K562 (cell line): ENCODE data around the gene RNF141. TPM values are rescaled to one million over a fixed set of nuclear protein-coding genes. Genes with fewer than 3 reads are reported as not detected.

ENCODE experiments used
- ATAC-seq: fragments of 200-7000 bp; cut with Tn5 transposase; 3 replicates; pipeline ENCODE4 v1.9.1; 2020; ENCODE audit warnings: moderate library complexity
- BruUV-seq: library from RNA; stranded (reverse); fragments of 400-500 nt; replicated peaks from 2 replicates; lab custom pipeline; 2021; lab: Mats Ljungman, UMichigan
- CTCF ChIA-PET: fragments of 300-600 bp; formaldehyde crosslinking; extraction: SDS; loops from one replicate; lab custom pipeline; 2021; ENCODE audit warnings: low intra/inter-chr PET ratio; lab: Yijun Ruan, JAX
- POLR2A ChIA-PET: fragments of 300-600, 350-650 bp; sonication (Branson Sonifier 250); formaldehyde crosslinking; extraction: SDS; loops from one replicate; lab custom pipeline; 2021; ENCODE audit warnings: antibody characterized with exemption, inconsistent platforms; lab: Yijun Ruan, JAX
- DNase-seq, 4 experiments: peaks; one replicate each; pipeline versions ENCODE4 v3.0.0 to v3.0.0-alpha.2; 2011 to 2018; ENCODE audit warnings: low spot score in 3 of 4, mixed read lengths in 3 of 4; ENCODE audit errors: extremely low read depth in 1 of 4
- FAIRE-seq: peaks from 2 replicates; lab custom pipeline; 2011; peaks lifted over from hg19 to GRCh38; lab: Jason Lieb, UNC
- H2AFZ ChIP-seq: 2 replicates; pipeline ENCODE4 v1.6.0; 2011; ENCODE audit warnings: low read depth, low read length, control low read depth, inconsistent platforms
- H3K27ac ChIP-seq: fragments of 200-600 bp; 3 replicates; pipeline ENCODE4 v1.8.0; 2011; ENCODE audit warnings: low read depth, mild to moderate bottlenecking, control low read depth, inconsistent platforms, low read length, moderate library complexity, mixed read lengths; ENCODE audit errors: extremely low read depth
- H3K27me3 ChIP-seq, 2 experiments: fragments of 300-600 bp in 1 of 2; 2 replicates in 1 of 2; 3 replicates in 1 of 2; pipeline versions ENCODE4 v1.6.0 to v1.8.0; 2011; ENCODE audit warnings: inconsistent platforms in 2 of 2, low read length in 2 of 2, mild to moderate bottlenecking in 1 of 2, mixed read lengths in 1 of 2, moderate library complexity in 1 of 2; ENCODE audit not compliant: control insufficient read depth in 2 of 2, insufficient read depth in 2 of 2
- H3K36me3 ChIP-seq: fragments of 300-600 bp; 3 replicates; pipeline ENCODE4 v1.8.0; 2011; ENCODE audit warnings: mild to moderate bottlenecking, low read length, inconsistent platforms; ENCODE audit not compliant: control insufficient read depth, insufficient read depth
- H3K4me1 ChIP-seq, 2 experiments: fragments of 200-600 bp in 1 of 2; replicated peaks in 1 of 2; 2 replicates in 1 of 2; 3 replicates in 1 of 2; pipeline versions ENCODE4 v1.5.1 to v1.8.0; 2011; ENCODE audit warnings: inconsistent platforms in 2 of 2, low read length in 2 of 2, mild to moderate bottlenecking in 1 of 2, mixed read lengths in 1 of 2, moderate library complexity in 1 of 2; ENCODE audit not compliant: control insufficient read depth in 2 of 2, insufficient read depth in 2 of 2
- H3K4me2 ChIP-seq: 2 replicates; pipeline ENCODE4 v1.6.1; 2011; ENCODE audit warnings: low read length, control low read depth, inconsistent platforms, mixed read lengths; ENCODE audit not compliant: insufficient read depth
- H3K4me3 ChIP-seq: fragments of 200-600 bp; sonication (generic), shearing (Covaris generic); 2 replicates; pipeline ENCODE4 v1.5.1; 2016; ENCODE audit warnings: control low read depth, inconsistent platforms
- H3K79me2 ChIP-seq: fragments of 200-600 bp; 3 replicates; pipeline ENCODE4 v1.8.0; 2011; ENCODE audit warnings: low read length, inconsistent platforms; ENCODE audit not compliant: control insufficient read depth, insufficient read depth
- H3K9ac ChIP-seq, 2 experiments: 2 replicates each; pipeline versions ENCODE4 v1.6.0 to v1.6.1; 2011; ENCODE audit warnings: low read depth in 2 of 2, low read length in 2 of 2, control low read depth in 1 of 2, inconsistent platforms in 1 of 2, mild to moderate bottlenecking in 1 of 2, mixed read lengths in 1 of 2; ENCODE audit not compliant: insufficient read depth in 1 of 2
- H3K9me1 ChIP-seq: one replicate; pipeline ENCODE4 v1.6.0; 2011; ENCODE audit warnings: inconsistent platforms, mild to moderate bottlenecking, low read length, moderate library complexity; ENCODE audit not compliant: control insufficient read depth, insufficient read depth
- H3K9me3 ChIP-seq: replicated peaks from 2 replicates; pipeline ENCODE4 v1.5.1; 2011; ENCODE audit warnings: low read depth, low read length, inconsistent platforms; ENCODE audit not compliant: control insufficient read depth, insufficient read depth
- H4K20me1 ChIP-seq: replicated peaks from 2 replicates; pipeline ENCODE4 v1.6.1; 2011; ENCODE audit warnings: low read length, inconsistent platforms, mixed read lengths; ENCODE audit not compliant: control insufficient read depth, insufficient read depth
- E2F4 ChIP-seq: sonication (generic); formaldehyde crosslinking; IDR thresholded peaks from 2 replicates; pipeline ENCODE4 v1.8.0; 2022; ENCODE audit warnings: mild to moderate bottlenecking, low read depth, missing genetic modification reagents
- EHMT2 ChIP-seq: fragments of 450-650 bp; IDR thresholded peaks from 2 replicates; pipeline ENCODE4 v1.6.1; 2018; ENCODE audit warnings: antibody characterized with exemption
- HLTF ChIP-seq: fragments of 450-650 bp; IDR thresholded peaks from 2 replicates; pipeline ENCODE4 v1.6.1; 2016
- KDM1A ChIP-seq, 2 experiments: fragments of 450-650 bp; IDR thresholded peaks; 2 replicates each; pipeline ENCODE4 v1.6.1; 2016; ENCODE audit warnings: mild to moderate bottlenecking in 2 of 2
- MEF2A ChIP-seq: IDR thresholded peaks from 2 replicates; pipeline ENCODE4 v1.6.1; 2011; ENCODE audit warnings: low read depth, mild to moderate bottlenecking, low read length, moderate library complexity; ENCODE audit not compliant: control insufficient read depth
- PHTF2 ChIP-seq: fragments of 250-450 bp; sonication (Bioruptor Pico); IDR thresholded peaks from 2 replicates; pipeline ENCODE4 v1.5.0; 2021; ENCODE audit warnings: mild to moderate bottlenecking
- PML ChIP-seq: IDR thresholded peaks from 2 replicates; pipeline ENCODE4 v1.6.1; 2012; ENCODE audit warnings: low read length, inconsistent platforms
- RBM17 ChIP-seq: fragments of 200-400 bp; formaldehyde crosslinking; IDR thresholded peaks from 2 replicates; pipeline ENCODE4 v1.6.1; 2017; ENCODE audit warnings: low read depth, mild to moderate bottlenecking, low read length, borderline replicate concordance
- SNAPC5 ChIP-seq: fragments of 250-450 bp; sonication (Bioruptor Pico); IDR thresholded peaks from 2 replicates; pipeline ENCODE4 v1.8.0; 2021; ENCODE audit warnings: moderate library complexity, mild to moderate bottlenecking, inconsistent platforms
- TAL1 ChIP-seq: fragments of 450-650 bp; IDR thresholded peaks from 2 replicates; pipeline ENCODE4 v1.6.1; 2016; ENCODE audit warnings: mild to moderate bottlenecking
- UBTF ChIP-seq, 2 experiments: IDR thresholded peaks; 2 replicates each; pipeline ENCODE4 v1.6.1; 2012; ENCODE audit warnings: improper control_type of control experiment in 2 of 2, low read depth in 2 of 2, low read length in 2 of 2, borderline replicate concordance in 1 of 2
- ZFPM2 ChIP-seq: fragments of 250-450 bp; sonication (Bioruptor Pico); IDR thresholded peaks from 2 replicates; pipeline ENCODE4 v1.5.1; 2022; ENCODE audit warnings: mild to moderate bottlenecking
- WGBS: fragments of 100-300 bp; shearing (Covaris generic); methylation state at CpG from one replicate; pipeline ENCODE4 v1.1.6; 2016; ENCODE audit warnings: low coverage, mixed read lengths; ENCODE audit not compliant: insufficient coverage; ENCODE audit errors: missing lambda C conversion rate; 5-methylcytosine and 5-hydroxymethylcytosine counted together
- in situ Hi-C: fragments of 300-500 bp; cut with MboI; formaldehyde crosslinking; loops from 4 replicates; pipeline ENCODE4 v1.15.0; 2018; ENCODE audit warnings: inconsistent platforms, mixed read lengths
- intact Hi-C: fragments of 100-400 bp; cut with micrococcal nuclease; formaldehyde crosslinking; loops from 2 replicates; pipeline ENCODE4 v1.14.2; 2022
- polyA plus RNA-seq, 8 experiments: library from polyadenylated mRNA; depleted of rRNA in 4 of 8; stranded (reverse) in 5 of 8; unstranded in 3 of 8; fragments of >200 nt; fragmentation: Nextera tagmentation in 2 of 8; fragmentation: Illumina TruSeq in 1 of 8; extraction: Ambion mirVana in 2 of 8; extraction: Trizol in 1 of 8; gene quantifications; 2 replicates each; pipeline versions ENCODE4 v1.2.1 to v1.2.3, GENCODE V29; 2011 to 2014; ENCODE audit warnings: inconsistent platforms in 1 of 8, missing spikeins in 1 of 8
- total RNA-seq, 7 experiments: library from RNA; depleted of rRNA in 6 of 7; stranded (reverse); fragments of >200 nt in 6 of 7; fragmentation: Illumina TruSeq in 2 of 7; extraction: Trizol in 2 of 7; gene quantifications; 2 replicates each; pipeline versions ENCODE4 v1.2.1 to v1.2.3, GENCODE V29; 2011 to 2021; ENCODE audit warnings: low replicate concordance in 1 of 7

The RNF141 gene
- total and polyA plus RNA-seq, 9 of the 15 experiments (the other 6 are each of a cell fraction or from before 2014, with no cell fraction given): 9.7 to 51.9 (median 18.9) TPM

GRCh38 chr11:10490032-10490397 is 51.0 kb downstream of the RNF141 start:
- in situ Hi-C loops: no loop called here
- ChIA-PET POLR2A (interaction anchor here (1.0 to 1.7 kb wide), 3 partner anchors 8 to 33 kb away, joined by 4 to 6 read pairs (median 5); no protein-coding TSS in a partner anchor), CTCF (no interaction called here)
- H3K4me3 ChIP-seq: no peak overlapping the region
- peak overlapping the region; percentile 72 for H3K27ac ChIP-seq
- H3K4me1 ChIP-seq: peaks cover 10 to 16% of the 10 kb centered on the region in 2 experiments; a peak in 4 of 5 replicates
- ATAC-seq (peak; percentile 34), FAIRE-seq (no peak), DNase-seq (peak in 2 of 4 experiments; percentile 11 to 20)
- no peaks in the 10 kb centered on the region for H3K9me3 ChIP-seq
- 87% methylated on average over 5 of the region's 5 CpGs for WGBS
- H3K36me3 ChIP-seq: peaks cover 83% of the 10 kb centered on the region
- peak overlapping the region; percentile 11 to 66; a peak in 1 of 4 replicates for H3K9ac ChIP-seq
- H3K27me3 ChIP-seq: no peaks in the 10 kb centered on the region
- peaks cover 3% of the 10 kb centered on the region for H3K9me1 ChIP-seq
- no peaks in the 10 kb centered on the region; the same call in 1 of the 2 replicates for H4K20me1 ChIP-seq
- no peak overlapping the region for H2AFZ ChIP-seq
- no peaks in the 10 kb centered on the region for H3K79me2 ChIP-seq
- no TSS peak for BruUV-seq
- intact Hi-C loops: loop anchor here (5.0 kb wide), 1 partner anchor 33 kb away; the partner anchor contains the start of gene AMPD3
- H3K4me2 ChIP-seq: peak overlapping the region; percentile 22
- 0 out of 2 replicates have a peak, but pooled peaks have one; percentile 4 for TF ChIP-seq EHMT2
- TF ChIP-seq RBM17: no peak

- Histone ChIP-seq H3K36me3 (peaks cover 82% of the 10 kb centered on the region), H3K27ac (no peak overlapping the region), H3K9me3 (no peaks in the 10 kb centered on the region), H3K4me2 (no peak overlapping the region), H3K9me1 (peaks cover 3% of the 10 kb centered on the region), H3K27me3 (no peaks in the 10 kb centered on the region), H3K4me3 (no peak overlapping the region), H3K79me2 (no peaks in the 10 kb centered on the region), H4K20me1 (no peaks in the 10 kb centered on the region), H2AFZ (no peak overlapping the region), H3K4me1 (peaks cover 10 to 16% of the 10 kb centered on the region in 2 experiments; a peak in 4 of 5 replicates), H3K9ac (no peak overlapping the region)
- ChIA-PET CTCF (no interaction called here), POLR2A (interaction anchor here (0.7 to 1.8 kb wide), 4 partner anchors 29 to 1302 kb away, joined by 3 to 6 read pairs (median 4); no protein-coding TSS in a partner anchor)
- WGBS: 96% methylated on average over 11 of the region's 11 CpGs
- no peak for DNase-seq
- intact Hi-C loops (no loop called here), in situ Hi-C loops (no loop called here)
- ATAC-seq: no peak
- BruUV-seq: no TSS peak
- no peak for FAIRE-seq
- TF ChIP-seq TAL1 (no peak), KDM1A (IDR thresholded peaks at IDR 0.05) (no peak), MEF2A (no peak), E2F4 (no peak), ZFPM2 (CRISPR knock-in tag) (no peak), UBTF (IDR thresholded peaks at IDR 0.05; ENCODE audit: borderline replicate concordance in 1 of 2, low read depth in 2 of 2, low read length in 2 of 2) (no peak), HLTF (no peak), PML (no peak), SNAPC5 (CRISPR knock-in tag) (no peak), PHTF2 (CRISPR knock-in tag) (no peak)
Measured at GRCh38 chr11:10488934-10489691, 51.9 kb downstream of the RNF141 start.
